Right ventricle myocardium superior (tissue), 1 donor: ENCODE measurements around the gene ZNF446. TPM values are rescaled to one million over a fixed set of nuclear protein-coding genes. Genes with fewer than 3 reads are reported as not detected.
"Not testable (repeated sequence)": the region's sequence is repeated elsewhere in the genome, so short reads cannot be mapped to it uniquely, and the experiment has no call there.

Experiments
- ATAC-seq: fragments of 200-7000 bp; cut with Tn5 transposase; one replicate; pipeline ENCODE4 v1.9.1; 2020; ENCODE audit warnings: mild to moderate bottlenecking; ENCODE audit not compliant: poor library complexity
- DNase-seq: peaks from one replicate; pipeline ENCODE4 v3.0.0-alpha.2; 2020
- intact Hi-C: fragments of 100-400 bp; cut with DNase I; formaldehyde crosslinking; loops from one replicate; pipeline ENCODE4 v1.11.2; 2022
- total RNA-seq: library from RNA; stranded (reverse); fragmentation: NEBNext Ultra II Directional; extraction: Animal tissue kit (Norgen Biotek cat#: 25700); gene quantifications from one replicate; pipeline ENCODE4 v1.2.1, GENCODE V29; 2021
- donor health status: DM: no; HTN: yes; CAD: no; lungs with severe emphysema.

ZNF446 gene
- total RNA-seq, 1 donor from 2014 or later: 4.6 TPM

DNA sequence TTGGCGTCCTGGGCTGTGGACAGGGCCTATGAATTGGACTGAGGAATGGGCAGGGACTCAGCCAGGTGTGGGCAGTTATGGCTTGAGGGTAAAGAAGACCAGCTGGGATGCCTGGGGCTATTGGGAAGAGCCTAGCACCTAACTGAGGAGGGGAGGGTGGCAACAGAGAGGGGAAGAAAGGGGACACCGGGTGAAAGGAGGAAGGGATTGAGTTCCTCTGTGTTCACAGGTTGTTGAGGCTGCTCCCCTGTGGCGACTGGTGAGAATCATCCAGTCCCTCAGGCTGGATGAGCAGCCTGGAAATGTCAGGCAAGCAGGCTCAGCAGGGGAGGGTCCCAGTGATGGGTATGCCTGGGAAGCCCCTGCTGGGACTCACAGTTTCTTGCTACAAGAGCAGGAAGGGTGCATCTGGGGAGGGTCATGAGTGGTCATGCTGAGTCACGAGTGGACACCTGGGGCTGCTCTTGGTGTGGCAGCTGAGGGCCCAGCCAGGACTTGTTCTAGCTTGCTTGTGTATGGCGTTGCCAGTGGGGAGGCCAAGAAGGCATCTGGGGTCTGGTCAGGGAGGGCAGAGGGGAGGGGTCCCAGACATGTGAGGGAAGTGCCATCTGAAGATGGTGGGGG lies 7.8 kb upstream of the ZNF446 start:
- no peak for ATAC-seq
- no peak for DNase-seq
- intact Hi-C loops: no loop called here

DNA sequence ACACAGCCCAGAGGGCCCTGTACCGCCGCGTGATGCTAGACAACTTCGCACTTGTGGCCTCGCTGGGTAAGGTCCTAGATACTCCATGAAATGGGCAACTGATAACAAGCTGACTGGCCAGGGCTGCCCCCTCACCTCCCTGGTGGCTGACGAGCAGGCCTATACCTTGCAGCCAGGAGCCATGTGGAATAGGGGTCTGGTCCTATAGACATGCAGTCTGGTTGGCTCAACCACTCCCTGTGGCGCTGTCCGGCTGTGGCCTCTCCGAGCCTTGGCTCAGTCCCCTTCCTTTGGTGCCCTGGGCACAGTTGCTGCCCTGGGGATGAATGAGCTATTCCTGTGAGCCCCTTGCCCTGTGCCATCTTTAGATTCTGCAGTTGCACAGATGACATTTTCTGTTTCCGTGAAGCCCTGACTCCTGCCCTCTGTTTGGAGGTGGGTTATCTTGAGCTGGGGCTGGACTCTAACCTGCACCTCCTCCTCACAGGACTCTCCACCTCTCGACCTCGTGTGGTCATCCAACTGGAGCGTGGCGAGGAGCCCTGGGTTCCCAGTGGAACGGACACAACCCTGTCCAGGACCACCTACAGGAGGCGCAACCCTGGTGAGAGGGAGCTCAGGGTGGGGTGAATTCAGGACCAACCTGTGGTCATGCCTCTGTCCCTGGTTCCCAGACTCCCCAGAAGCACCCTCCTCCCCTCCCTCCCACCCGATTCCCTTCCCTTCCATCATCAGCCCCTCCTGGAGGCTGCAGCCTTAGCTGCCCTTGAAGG lies 6.7 kb upstream of the ZNF446 start:
- no peak for DNase-seq
- no peak for ATAC-seq
- intact Hi-C loops: no loop called here

- ATAC-seq, DNase-seq, intact Hi-C loops: not testable (repeated sequence)
Measured at GRCh38 chr19:58470837-58471543, 5.2 kb upstream of the ZNF446 start.

DNA sequence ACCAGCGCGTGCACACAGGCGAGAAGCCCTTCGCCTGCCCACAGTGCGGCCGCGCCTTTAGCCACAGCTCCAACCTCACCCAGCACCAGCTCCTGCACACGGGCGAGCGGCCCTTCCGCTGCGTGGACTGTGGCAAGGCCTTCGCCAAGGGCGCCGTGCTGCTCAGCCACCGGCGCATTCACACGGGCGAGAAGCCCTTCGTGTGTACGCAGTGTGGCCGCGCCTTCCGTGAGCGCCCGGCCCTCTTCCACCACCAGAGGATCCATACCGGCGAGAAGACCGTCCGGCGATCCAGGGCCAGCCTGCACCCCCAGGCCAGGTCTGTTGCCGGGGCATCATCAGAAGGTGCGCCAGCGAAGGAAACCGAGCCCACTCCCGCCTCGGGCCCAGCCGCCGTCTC lies 4.4 kb upstream of the ZNF446 start:
- DNase-seq: no peak
- no peak for ATAC-seq
- intact Hi-C loops: no loop called here

- DNase-seq: no peak
- ATAC-seq: no peak
- intact Hi-C loops: no loop called here
Measured at GRCh38 chr19:58473775-58474174, 2.4 kb upstream of the ZNF446 start.

GRCh38 chr19:58474291-58474996 lies 1.7 kb upstream of the ZNF446 start:
- ATAC-seq (no peak), DNase-seq (no peak)
- intact Hi-C loops: no loop called here

- no peak for DNase-seq
- intact Hi-C loops: no loop called here
- no peak for ATAC-seq
Measured at GRCh38 chr19:58474997-58475713, 997 bp upstream of the ZNF446 start.

DNA sequence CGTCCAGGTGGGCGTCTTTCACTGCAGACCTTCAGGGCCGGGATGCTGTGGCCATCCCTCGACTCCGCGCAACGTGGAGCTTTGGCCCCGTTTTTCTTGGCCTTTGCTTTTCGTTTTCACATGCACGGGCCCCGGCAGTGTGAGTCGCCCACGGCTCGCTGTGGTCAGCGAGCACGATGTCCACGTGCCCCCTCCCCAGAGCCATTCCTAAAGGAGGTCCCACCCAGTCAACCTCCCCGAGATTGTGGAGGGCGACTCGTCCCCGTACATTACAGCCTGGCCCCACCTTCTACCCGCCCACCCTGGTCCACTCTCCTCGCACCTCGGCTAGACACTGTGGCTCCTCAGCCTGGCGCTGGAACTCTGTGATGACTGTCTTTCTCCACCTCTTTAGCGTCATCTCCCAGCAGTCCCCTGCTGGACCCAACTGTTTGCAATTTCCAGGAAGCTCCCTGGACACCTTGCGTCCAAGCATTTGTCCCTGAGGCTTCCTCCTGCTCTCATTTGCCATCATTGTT lies 405 bp downstream of the ZNF446 start:
- ATAC-seq (peak; percentile 0), DNase-seq (no peak)
- intact Hi-C loops: no loop called here

- intact Hi-C loops: no loop called here
- DNase-seq (peak; percentile 53), ATAC-seq (no peak)
Measured at GRCh38 chr19:58477130-58477529, 978 bp downstream of the ZNF446 start.

GRCh38 chr19:58477871-58478270 lies 1.7 kb downstream of the ZNF446 start:
- DNase-seq (no peak), ATAC-seq (no peak)
- intact Hi-C loops: no loop called here

GRCh38 chr19:58479303-58479702 lies 3.2 kb downstream of the ZNF446 start:
- intact Hi-C loops: no loop called here
- ATAC-seq (no peak), DNase-seq (no peak)

GRCh38 chr19:58479736-58480480 lies 3.8 kb downstream of the ZNF446 start:
- ATAC-seq: no peak
- intact Hi-C loops: no loop called here

GRCh38 chr19:58480481-58480830 lies 4.3 kb downstream of the ZNF446 start:
- ATAC-seq: no peak
- intact Hi-C loops: no loop called here
- DNase-seq: no peak

More at GRCh38 chr19:58479736-58480480, 3.8 kb downstream of the ZNF446 start:
- no peak for DNase-seq

- no peak for ATAC-seq
- intact Hi-C loops: no loop called here
- DNase-seq: no peak
Measured at GRCh38 chr19:58480831-58481230, 4.7 kb downstream of the ZNF446 start.

DNA sequence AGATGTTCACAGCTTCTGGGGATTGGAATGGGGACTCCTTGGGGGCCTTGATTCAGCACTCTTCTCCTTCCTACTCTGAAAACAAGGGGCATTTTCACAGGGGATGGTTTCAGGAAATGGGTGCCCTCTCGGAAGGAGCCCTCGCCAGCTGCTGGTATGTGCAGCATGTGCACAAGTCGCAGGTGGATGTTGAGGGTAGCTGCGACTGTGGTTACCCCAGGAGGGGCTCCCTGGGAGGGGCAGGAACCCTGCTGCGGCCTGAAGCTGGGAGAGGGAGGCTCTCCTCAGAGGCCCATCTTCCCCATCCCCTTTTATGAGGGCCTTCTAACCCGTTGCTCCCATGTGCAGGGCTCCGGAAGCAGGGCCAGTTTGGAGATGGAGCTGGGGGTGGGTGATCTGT lies 6.2 kb downstream of the ZNF446 start:
- DNase-seq: no peak
- ATAC-seq: no peak
- intact Hi-C loops: no loop called here

DNA sequence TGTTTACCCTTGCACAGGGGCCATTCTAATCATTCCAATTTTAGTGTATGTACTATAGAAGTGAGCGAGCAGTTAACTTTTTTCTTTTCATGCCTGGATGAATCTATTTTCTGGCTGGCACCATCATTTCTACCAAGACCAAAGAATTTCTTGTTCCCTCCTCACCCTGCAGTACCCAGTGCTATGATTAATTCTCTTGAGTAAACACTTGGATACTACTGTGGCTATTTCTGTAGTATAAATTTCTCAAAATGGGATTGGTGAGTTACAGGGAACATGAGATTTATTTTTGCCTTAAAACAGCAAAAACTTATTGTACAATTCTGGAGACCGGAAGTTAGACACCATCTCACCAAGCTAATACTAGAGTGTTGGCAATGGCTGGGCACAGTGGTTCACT lies 7.6 kb downstream of the ZNF446 start:
- ATAC-seq (no peak), DNase-seq (no peak)
- intact Hi-C loops: no loop called here

DNA sequence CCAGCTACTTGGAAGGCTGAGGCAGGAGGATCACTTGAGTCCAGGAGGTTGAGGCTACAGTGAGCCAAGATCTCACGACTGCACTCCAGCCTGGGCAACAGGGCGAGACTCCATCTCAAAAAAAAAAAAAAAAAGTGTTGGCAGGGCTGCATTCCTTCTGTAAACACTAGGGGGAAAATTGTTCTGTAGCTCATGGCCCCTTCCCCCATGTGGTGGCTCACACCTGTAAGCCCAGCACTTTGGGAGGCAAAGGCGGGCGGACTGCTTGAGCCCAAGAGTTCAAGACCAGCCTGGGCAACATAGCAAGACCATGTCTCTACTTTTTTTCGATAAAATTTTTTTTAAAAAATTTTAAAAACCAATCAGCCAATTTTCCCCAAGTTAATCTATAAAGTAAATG lies 8.2 kb downstream of the ZNF446 start:
- ATAC-seq, intact Hi-C loops, DNase-seq: not testable (repeated sequence)

GRCh38 chr19:58491393-58491792 lies 15.2 kb downstream of the ZNF446 start:
- ATAC-seq (no peak), DNase-seq (no peak)
- intact Hi-C loops: no loop called here
